Stomach smooth muscle (tissue), 2 donors: Measurements from ENCODE around the gene ITPR2.

Experiments used
- H3K27ac ChIP-seq: one replicate; pipeline ENCODE4 v1.7.0; 2013; ENCODE audit warnings: mild to moderate bottlenecking, low read length, inconsistent platforms
- H3K27me3 ChIP-seq, 2 donors: one replicate each; pipeline ENCODE4 v1.7.0; 2013; ENCODE audit warnings: low read length in 2 of 2; ENCODE audit not compliant: insufficient read depth in 2 of 2, control insufficient read depth in 1 of 2
- H3K36me3 ChIP-seq, 2 donors: one replicate each; pipeline ENCODE4 v1.7.0; 2013; ENCODE audit warnings: low read length in 2 of 2; ENCODE audit not compliant: control insufficient read depth in 2 of 2, insufficient read depth in 2 of 2
- H3K4me1 ChIP-seq: one replicate; pipeline ENCODE4 v1.7.0; 2013; ENCODE audit warnings: low read length; ENCODE audit not compliant: control insufficient read depth, insufficient read depth
- H3K4me3 ChIP-seq, 2 donors: one replicate each; pipeline ENCODE4 v1.7.0; 2013; ENCODE audit warnings: low read length in 2 of 2
- H3K9ac ChIP-seq, 2 donors: one replicate each; pipeline ENCODE4 v1.7.0; 2013; ENCODE audit warnings: low read length in 2 of 2, mild to moderate bottlenecking in 1 of 2
- H3K9me3 ChIP-seq, 2 donors: one replicate each; pipeline ENCODE4 v1.7.0; 2013; ENCODE audit warnings: low read length in 2 of 2; ENCODE audit not compliant: control insufficient read depth in 2 of 2
- donor health status: healthy.
- donor health status: Pancreatic carcinoma.

The ITPR2 gene

DNA sequence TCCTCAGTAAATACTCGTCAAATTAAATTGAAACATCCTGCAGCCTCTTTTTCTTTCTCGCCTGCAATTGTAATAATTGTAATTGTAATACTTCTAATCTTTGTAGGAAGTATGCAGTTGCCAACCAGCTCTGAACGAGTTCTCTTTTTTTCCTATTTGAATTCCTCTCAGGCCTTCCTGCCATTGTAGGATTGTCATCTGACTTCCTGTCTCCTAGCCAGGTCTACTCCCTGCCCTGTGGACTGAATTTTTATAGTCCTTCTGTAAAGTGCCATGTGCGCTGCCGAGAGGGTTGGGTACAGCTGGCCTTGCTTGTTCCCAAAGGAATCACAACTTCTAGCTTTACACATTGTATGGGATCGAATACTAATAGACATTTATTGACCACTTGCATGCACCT lies 454.3 kb downstream of the ITPR2 start:
- Histone ChIP-seq H3K9me3 (no peaks in the 10 kb centered on the region), H3K36me3 (no peaks in the 10 kb centered on the region), H3K27ac (no peak overlapping the region), H3K9ac (no peak overlapping the region), H3K4me3 (no peak overlapping the region), H3K4me1 (no peaks in the 10 kb centered on the region), H3K27me3 (no peaks in the 10 kb centered on the region)

DNA sequence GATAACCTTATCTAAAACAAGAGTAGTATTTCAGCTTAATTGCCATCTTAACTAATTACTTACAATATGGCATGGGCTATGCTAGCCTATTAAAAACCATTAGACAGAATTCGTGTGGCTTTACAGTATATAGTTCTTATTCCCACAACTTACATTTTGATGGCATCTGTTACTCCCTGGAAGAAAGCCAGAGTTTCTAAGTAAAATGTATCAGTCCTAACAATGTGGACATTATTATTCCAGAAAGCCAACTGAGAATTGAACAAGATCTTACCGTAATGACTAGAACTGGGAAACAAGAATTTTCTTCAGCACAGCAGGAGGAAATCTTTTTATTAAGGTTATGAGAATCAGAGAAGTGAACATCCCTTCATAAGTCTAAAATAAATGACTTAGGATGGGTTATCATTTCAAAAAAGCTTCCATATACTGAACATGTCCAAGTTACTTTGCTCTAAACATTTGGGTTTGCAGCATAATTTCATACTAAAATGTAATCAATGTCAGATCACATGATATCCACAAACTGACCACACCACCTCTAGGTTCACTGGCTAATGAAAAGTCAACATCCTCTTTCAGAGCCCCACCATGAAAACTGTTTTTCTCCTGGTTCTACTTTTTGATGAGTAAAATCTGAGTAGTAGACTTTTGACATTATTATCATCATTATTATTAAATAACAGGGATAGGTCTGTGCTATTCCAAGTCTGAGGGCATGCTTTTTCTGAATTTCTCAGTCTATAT lies 457.9 kb downstream of the ITPR2 start:
- Histone ChIP-seq H3K9me3 (no peaks in the 10 kb centered on the region), H3K36me3 (no peaks in the 10 kb centered on the region), H3K27ac (no peak overlapping the region), H3K27me3 (no peaks in the 10 kb centered on the region), H3K4me3 (no peak overlapping the region), H3K9ac (no peak overlapping the region), H3K4me1 (no peaks in the 10 kb centered on the region)

DNA sequence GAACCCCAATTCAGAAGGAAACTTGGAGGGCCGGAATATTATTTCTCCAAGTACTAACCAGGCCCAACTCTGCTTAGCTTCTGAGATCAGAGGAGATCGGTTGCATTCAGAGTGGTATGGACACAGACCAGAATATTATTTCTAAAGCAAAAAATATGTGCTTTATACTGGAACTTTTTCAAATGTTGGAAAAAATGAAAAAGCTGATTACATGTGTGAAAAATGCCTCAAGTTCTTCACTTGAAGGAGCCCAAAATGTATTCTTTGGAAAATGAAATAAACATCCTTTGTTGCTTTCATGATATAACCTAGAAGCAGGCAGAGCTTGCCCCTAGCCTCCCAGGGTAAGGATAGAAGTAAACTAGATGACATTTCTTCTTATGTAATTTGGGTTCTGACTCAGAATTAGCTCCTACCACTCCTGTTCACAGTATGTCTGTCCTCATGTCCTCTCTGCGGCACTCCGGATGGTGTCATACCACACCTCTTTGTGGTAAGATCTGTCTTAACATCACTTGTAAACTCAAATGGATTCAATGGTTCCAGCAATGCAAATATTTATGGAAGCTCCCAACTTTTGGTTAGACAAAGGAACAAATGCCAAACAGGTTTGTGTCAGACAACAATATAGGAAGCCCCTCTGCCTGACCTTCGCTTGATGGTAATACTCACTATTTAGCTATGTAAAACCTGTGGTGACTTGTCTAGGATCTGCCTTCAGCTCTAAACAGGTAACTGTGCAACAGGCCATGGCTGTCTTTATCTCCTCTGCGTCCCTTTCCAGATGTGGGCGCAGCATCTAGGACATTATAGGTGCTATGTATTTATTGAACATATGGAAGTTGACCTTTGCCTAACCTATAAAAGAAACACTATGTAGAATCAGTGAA lies 459.1 kb downstream of the ITPR2 start:
- Histone ChIP-seq H3K27me3 (no peaks in the 10 kb centered on the region), H3K36me3 (no peaks in the 10 kb centered on the region), H3K4me3 (no peak overlapping the region), H3K9me3 (no peaks in the 10 kb centered on the region), H3K4me1 (no peaks in the 10 kb centered on the region), H3K9ac (no peak overlapping the region), H3K27ac (no peak overlapping the region)

DNA sequence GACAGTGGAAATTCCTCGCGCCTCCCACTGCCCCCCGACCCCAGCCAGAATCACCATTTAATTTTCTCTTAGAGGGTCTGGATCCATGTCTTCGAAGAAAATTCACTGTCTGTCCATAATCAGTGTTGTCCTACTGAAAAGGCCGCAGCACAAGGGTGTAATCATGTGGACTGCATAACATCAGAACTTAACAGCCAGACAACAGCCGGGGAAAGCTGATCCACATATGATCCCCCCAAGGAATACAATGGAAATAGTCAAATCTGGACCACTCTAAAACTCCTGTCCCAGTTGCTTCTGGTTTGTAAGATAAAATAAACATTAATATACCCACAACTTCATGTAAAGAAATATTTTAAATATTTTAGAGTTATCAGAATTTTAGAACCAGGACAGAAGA lies 460.1 kb downstream of the ITPR2 start:
- no peak overlapping the region for H3K27ac ChIP-seq
- H3K9ac ChIP-seq, result no peak overlapping the region
- H3K4me1 ChIP-seq, result no peaks in the 10 kb centered on the region
- no peaks in the 10 kb centered on the region for H3K9me3 ChIP-seq
- no peaks in the 10 kb centered on the region for H3K36me3 ChIP-seq
- no peak overlapping the region for H3K4me3 ChIP-seq
- no peaks in the 10 kb centered on the region for H3K27me3 ChIP-seq

GRCh38 chr12:26370098-26370497 lies 462.9 kb downstream of the ITPR2 start:
- Histone ChIP-seq H3K27ac (no peak overlapping the region), H3K4me1 (no peaks in the 10 kb centered on the region), H3K9ac (no peak overlapping the region), H3K27me3 (no peaks in the 10 kb centered on the region), H3K4me3 (no peak overlapping the region), H3K9me3 (no peaks in the 10 kb centered on the region), H3K36me3 (no peaks in the 10 kb centered on the region)

GRCh38 chr12:26369588-26369987 lies 463.4 kb downstream of the ITPR2 start:
- Histone ChIP-seq H3K9ac (no peak overlapping the region), H3K27ac (no peak overlapping the region), H3K9me3 (no peaks in the 10 kb centered on the region), H3K4me3 (no peak overlapping the region), H3K36me3 (no peaks in the 10 kb centered on the region), H3K27me3 (no peaks in the 10 kb centered on the region), H3K4me1 (no peaks in the 10 kb centered on the region)

- H3K27ac ChIP-seq, result no peak overlapping the region
- no peak overlapping the region for H3K4me3 ChIP-seq
- no peaks in the 10 kb centered on the region for H3K36me3 ChIP-seq
- H3K9ac ChIP-seq, result no peak overlapping the region
- no peaks in the 10 kb centered on the region for H3K27me3 ChIP-seq
- H3K4me1 ChIP-seq, result no peaks in the 10 kb centered on the region
- H3K9me3 ChIP-seq, result no peaks in the 10 kb centered on the region
These were observed 464.8 kb downstream of the ITPR2 start for GRCh38 chr12:26367991-26368730.

GRCh38 chr12:26361964-26362363 lies 471.0 kb downstream of the ITPR2 start:
- Histone ChIP-seq H3K9ac (no peak overlapping the region), H3K4me1 (no peaks in the 10 kb centered on the region), H3K4me3 (no peak overlapping the region), H3K27ac (no peak overlapping the region), H3K27me3 (no peaks in the 10 kb centered on the region), H3K9me3 (no peaks in the 10 kb centered on the region), H3K36me3 (no peaks in the 10 kb centered on the region)

DNA sequence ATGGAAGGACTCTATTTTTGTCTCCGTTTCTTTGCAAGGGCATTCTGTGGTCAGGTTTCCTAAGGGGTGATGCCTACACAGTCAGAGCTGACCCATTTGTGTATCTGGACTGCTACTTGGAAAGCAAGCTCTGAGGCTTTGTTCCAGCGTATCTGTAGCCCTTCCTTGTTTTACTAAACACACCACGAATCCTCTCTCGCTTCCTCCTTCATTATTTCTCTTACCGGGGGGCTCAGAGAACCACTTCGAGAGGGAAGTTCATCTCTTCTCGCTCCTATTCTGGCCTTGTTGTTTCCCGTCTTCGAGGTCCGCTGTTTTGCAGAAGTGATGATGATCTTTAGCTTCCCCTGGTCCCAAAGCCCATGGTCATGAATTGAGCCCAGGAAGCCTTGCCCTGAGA lies 472.9 kb downstream of the ITPR2 start:
- no peaks in the 10 kb centered on the region for H3K27me3 ChIP-seq
- H3K4me1 ChIP-seq, result no peaks in the 10 kb centered on the region
- H3K27ac ChIP-seq, result no peak overlapping the region
- no peaks in the 10 kb centered on the region for H3K36me3 ChIP-seq
- H3K4me3 ChIP-seq, result no peak overlapping the region
- no peak overlapping the region for H3K9ac ChIP-seq
- H3K9me3 ChIP-seq, result no peaks in the 10 kb centered on the region

DNA sequence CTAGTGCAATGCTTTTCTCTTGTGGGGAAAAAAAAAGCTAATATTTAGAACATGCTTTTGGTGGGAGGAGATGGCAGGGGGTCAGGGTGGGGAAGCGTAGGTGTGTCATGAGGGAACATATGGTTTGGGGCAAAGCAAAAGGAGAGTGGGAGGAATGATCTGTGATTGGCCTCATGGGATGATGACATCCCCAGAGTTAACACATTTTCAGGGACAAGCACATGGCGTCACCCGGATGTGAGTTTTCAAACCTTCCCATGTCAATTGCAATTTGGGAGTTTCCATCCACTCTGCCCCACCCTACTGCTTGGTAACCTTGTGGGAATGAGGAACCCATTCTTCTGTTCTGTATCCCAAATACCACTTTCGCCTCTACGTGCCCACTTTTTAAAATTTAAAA lies 473.4 kb downstream of the ITPR2 start:
- Histone ChIP-seq H3K36me3 (no peaks in the 10 kb centered on the region), H3K27me3 (no peaks in the 10 kb centered on the region), H3K4me3 (no peak overlapping the region), H3K9ac (no peak overlapping the region), H3K4me1 (no peaks in the 10 kb centered on the region), H3K27ac (no peak overlapping the region), H3K9me3 (no peaks in the 10 kb centered on the region)
